Fibroblast of pulmonary artery (primary cell): Measurements from ENCODE around the gene TMEM185B.

Source experiments
- DNase-seq: peaks from one replicate; pipeline ENCODE4 v3.0.0-alpha.2; 2010; ENCODE audit warnings: low read depth
- H3K4me3 ChIP-seq: replicated peaks from 2 replicates; pipeline ENCODE4 v1.5.1; 2011; ENCODE audit warnings: low read depth, mild to moderate bottlenecking, control low read depth, low read length, moderate library complexity
- CTCF ChIP-seq: IDR thresholded peaks from 2 replicates; pipeline ENCODE4 v1.5.1; 2011; ENCODE audit warnings: mild to moderate bottlenecking, control low read depth, low read length, inconsistent platforms; ENCODE audit errors: missing control alignments

The TMEM185B gene

GRCh38 chr2:120221616-120222015, 1.6 kb downstream of the TMEM185B start:
- DNase-seq = no peak
- no peak for TF ChIP-seq CTCF
- H3K4me3 ChIP-seq = no peak overlapping the region

- DNase-seq = no peak
- TF ChIP-seq CTCF = no peak
- H3K4me3 ChIP-seq = no peak overlapping the region
Observed at GRCh38 chr2:120220756-120221155, 2.4 kb downstream of the TMEM185B start.

- TF ChIP-seq CTCF = no peak
- no peak for DNase-seq
Observed at GRCh38 chr2:120219766-120220165, 3.4 kb downstream of the TMEM185B start.

GRCh38 chr2:120219291-120219690, 3.9 kb downstream of the TMEM185B start:
- TF ChIP-seq CTCF = no peak
- DNase-seq = no peak
- no peak overlapping the region for H3K4me3 ChIP-seq

More at GRCh38 chr2:120219766-120220165, 3.4 kb downstream of the TMEM185B start:
- no peak overlapping the region for H3K4me3 ChIP-seq

GRCh38 chr2:120218181-120218580, 5.0 kb downstream of the TMEM185B start:
- no peak for DNase-seq
- no peak overlapping the region for H3K4me3 ChIP-seq
- TF ChIP-seq CTCF = no peak

- H3K4me3 ChIP-seq = no peak overlapping the region
- TF ChIP-seq CTCF = no peak
- DNase-seq = no peak
Observed at GRCh38 chr2:120210270-120210693, 12.9 kb downstream of the TMEM185B start.

GRCh38 chr2:120209427-120210269, 13.6 kb downstream of the TMEM185B start:
- H3K4me3 ChIP-seq = no peak overlapping the region
- DNase-seq = no peak
- no peak for TF ChIP-seq CTCF
